VCaP (cell line): ENCODE measurements around the gene NODAL.

Experiments
- H3K27ac ChIP-seq: fragments of 450-650 bp; 2 replicates; pipeline ENCODE4 v1.5.1; 2017
- TF ChIP-seq, protein P1 (sequence below): fragments of 450-650 bp; conservative IDR thresholded peaks from 2 replicates; pipeline ENCODE4 v1.5.1; 2017; ENCODE audit warnings: mild to moderate bottlenecking, moderate library complexity

Gene NODAL

DNA sequence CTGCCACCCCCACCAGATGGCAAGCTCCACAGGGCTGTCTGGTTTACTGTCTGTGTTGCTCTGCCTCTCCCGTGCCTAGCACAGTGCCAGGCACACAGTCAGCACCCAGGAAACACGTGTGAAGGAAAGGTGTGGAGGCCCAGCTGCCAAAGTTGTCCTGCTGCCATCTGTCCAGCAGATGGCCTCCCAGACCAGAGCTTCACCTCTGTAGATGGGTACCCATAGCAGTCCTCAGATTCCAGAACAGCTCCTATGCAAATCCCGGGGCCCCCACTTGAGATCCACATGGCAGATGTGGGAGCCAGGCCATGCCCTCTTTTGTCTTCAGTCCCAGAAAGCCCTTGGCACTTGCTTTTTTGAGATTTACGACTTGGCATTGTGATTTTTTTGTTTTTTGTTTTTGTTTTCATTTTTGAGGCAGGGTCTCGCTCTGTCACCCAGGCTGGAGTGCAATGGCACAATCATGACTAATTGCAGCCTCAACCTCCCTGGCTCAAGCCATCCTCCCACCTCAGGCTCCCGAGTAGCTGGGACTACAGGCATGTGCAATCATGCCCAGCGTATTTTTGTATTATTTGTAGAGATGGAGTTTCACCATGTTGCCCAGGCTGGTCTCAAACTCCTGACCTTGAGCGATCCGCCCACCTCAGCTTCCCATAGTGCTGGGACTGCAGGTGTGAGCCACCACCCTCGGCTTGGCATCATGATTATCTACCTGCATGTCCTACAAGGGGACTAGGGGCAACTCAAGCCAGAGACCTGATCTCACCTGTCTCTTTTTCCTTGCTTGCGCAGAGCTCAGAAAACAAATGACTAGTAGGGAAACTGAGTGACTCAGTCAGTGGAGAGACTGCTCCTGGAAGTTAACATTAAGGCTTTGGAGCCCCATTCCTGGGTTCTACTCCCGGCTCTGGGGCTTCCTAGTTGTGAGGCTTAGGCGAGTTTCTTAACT lies 20.2 kb upstream of the NODAL start:
- peak overlapping the region; percentile 25; the same call in 1 of the 2 replicates for H3K27ac ChIP-seq
- TF ChIP-seq, protein P1, sequence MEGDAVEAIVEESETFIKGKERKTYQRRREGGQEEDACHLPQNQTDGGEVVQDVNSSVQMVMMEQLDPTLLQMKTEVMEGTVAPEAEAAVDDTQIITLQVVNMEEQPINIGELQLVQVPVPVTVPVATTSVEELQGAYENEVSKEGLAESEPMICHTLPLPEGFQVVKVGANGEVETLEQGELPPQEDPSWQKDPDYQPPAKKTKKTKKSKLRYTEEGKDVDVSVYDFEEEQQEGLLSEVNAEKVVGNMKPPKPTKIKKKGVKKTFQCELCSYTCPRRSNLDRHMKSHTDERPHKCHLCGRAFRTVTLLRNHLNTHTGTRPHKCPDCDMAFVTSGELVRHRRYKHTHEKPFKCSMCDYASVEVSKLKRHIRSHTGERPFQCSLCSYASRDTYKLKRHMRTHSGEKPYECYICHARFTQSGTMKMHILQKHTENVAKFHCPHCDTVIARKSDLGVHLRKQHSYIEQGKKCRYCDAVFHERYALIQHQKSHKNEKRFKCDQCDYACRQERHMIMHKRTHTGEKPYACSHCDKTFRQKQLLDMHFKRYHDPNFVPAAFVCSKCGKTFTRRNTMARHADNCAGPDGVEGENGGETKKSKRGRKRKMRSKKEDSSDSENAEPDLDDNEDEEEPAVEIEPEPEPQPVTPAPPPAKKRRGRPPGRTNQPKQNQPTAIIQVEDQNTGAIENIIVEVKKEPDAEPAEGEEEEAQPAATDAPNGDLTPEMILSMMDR: peak; percentile 91

DNA sequence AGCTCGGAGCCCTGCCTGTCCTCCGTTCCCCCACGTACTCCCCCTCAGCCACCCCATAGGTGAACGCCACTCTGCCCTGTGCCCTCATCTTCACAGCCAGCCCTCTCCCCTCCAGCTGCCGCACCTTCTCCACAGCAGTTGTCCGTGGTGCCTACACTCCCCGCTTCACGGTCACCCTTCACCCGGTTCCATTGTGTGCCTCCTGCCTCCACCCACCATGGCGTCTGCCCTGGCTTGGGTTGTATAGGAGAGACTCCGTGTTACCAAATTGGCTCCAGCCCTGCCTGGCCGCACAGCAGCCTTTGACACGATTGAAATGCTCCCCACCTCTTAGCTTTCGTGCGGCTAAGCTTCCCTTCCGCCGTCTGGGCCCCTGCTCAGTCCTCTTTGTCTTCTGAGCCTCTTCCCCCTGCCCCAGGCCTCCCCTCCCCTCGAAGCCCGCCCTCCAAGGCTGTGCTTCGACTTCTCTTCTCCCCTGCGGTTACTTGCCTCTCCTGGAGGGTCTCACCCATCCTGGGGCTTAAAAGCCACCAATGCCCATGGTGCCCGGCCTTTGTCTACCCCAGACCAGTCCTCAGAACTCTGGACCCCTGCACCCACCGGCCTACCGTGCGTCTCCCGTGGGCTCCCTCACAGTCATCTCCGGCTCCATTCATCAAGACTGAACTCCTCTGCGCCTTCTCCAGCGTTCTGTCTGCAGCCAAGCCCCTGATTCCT lies 18.5 kb upstream of the NODAL start:
- TF ChIP-seq, protein P1: no peak
- H3K27ac ChIP-seq: no peak overlapping the region

DNA sequence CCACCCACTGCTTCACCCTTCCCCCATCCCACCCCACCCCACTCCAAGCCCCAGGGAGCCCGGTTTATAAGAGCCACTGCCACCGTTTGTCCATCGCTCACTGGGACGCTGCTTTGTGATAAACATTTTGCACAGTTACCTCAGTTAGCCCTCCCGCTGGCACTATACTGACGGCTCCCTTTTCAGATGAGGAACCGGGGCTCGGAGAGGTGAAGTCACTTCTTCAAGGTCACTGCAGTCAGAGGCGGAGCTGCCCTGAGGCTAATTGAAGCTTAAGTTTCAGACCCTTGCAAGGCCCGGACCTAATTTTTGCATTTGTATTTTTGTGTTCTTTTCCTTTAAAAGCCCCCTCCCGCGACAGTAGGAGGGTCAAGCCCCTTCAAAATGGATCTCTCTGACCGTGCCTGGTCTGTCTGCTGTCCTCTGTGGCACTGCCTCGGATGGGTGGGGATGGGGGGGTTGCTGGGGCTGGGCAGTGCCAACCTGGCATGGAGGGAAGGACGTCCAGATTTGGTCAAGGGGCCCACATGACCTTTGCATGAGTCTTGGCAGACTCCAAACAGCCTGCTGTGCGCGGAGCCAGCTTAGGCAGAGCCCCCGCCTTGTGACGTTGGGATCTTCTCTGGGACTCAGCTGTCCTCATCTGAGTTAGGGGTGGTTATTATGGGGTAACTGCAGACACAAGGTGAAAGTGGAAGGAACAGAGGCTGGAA lies 17.7 kb upstream of the NODAL start:
- TF ChIP-seq, protein P1: no peak
- H3K27ac ChIP-seq: no peak overlapping the region

DNA sequence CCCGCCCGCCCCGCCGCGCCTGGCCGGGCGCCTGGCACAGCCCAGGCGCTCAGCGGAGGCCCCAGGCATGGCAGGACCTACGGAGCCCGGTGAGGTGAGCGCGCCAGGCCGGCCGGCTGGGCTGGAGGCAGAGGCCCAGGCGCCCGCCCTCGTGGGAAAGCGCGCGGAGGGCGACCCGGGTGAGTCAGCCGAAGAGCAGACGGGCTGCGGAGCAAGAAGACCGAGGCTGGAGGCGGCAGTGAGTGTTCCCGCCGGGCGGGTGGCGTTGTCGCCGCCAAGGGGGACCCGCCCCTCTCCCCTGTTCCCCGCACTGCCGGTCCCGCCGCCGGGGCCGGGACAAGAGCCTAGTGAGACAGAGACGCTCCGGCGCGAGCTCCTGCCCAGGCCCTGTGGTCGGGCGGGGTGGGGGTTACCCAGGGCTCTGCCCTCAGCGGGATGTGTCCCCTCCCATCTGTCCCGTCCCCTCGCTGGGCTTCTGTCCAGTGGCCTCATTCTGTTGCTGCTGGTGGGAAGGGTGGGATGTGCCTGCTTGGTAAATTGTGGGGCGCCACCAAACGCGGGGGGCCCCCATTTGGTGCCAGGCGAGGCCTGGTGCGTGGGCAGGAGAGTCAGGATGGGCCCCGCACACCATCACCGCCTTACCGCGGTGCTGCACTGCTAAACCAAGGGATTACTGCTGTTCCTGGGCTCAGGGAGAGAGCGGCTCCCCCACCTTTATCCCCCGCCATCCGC lies 17.0 kb upstream of the NODAL start:
- TF ChIP-seq, protein P1: no peak
- no peak overlapping the region for H3K27ac ChIP-seq

DNA sequence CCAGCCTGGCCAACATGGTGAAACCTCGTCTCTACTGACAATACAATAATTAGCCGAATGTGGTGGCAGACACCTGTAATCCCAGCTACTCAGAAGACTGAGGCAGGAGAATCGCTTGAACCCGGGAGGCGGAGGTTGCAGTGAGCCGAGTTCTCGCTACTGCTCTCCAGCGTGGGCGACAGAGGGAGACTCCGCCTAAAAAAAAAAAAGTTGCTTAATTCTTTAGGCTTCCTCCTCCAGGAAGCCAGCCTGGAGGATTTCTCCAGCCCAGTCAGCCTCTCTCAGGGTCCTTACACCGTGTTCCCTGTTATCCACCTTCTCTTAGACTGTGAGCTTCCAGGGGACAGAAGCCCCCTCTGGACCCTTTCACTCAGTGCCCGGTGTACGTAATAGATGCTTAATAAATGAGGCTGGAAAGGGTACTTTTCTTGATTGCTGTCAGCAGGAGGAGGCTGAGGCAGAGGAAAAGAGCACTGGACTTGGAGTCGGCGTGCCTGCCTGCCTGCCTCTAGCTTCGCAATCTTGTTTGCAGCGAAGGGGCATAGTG lies 16.4 kb upstream of the NODAL start:
- H3K27ac ChIP-seq: no peak overlapping the region
- TF ChIP-seq, protein P1: no peak

DNA sequence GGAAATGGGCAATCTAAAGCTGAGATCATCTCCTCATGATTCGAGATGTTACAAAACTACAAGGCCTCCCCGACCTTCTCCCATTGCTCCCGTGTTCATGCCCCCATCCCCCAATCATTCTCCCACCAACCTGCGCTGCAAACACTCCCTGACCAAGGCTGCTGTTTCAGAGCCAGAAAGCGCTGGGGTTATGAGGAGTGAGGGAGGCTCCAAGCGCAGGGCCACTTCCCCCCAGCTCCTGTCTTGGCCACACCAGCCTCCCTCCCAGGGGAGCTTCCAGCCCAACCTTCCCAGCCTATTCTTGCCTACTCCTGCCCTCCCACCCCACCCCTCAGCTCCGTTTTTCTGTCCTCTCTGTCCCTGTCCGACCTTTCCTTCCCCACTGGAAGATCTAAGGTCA lies 14.7 kb upstream of the NODAL start:
- H3K27ac ChIP-seq: no peak overlapping the region

More for the DNA sequence above, 14.7 kb upstream of the NODAL start:
- TF ChIP-seq, protein P1: no peak
